NCI-H510A (cell line): ENCODE measurements around the gene NR1D2.

Experiments used
- DNase-seq: peaks from one replicate; lab custom pipeline; 2025; lab: John Stamatoyannopoulos, UW

Gene NR1D2

GRCh38 chr3:23931597-23931996 is 13.5 kb upstream of the NR1D2 start:
- DNase-seq: no peak

GRCh38 chr3:23932571-23932970 is 12.5 kb upstream of the NR1D2 start:
- DNase-seq: no peak

- no peak for DNase-seq
Observed at GRCh38 chr3:23934253-23934652, 10.8 kb upstream of the NR1D2 start.

GRCh38 chr3:23937296-23937695 is 7.8 kb upstream of the NR1D2 start:
- DNase-seq: no peak

- no peak for DNase-seq
Observed at GRCh38 chr3:23938688-23939087, 6.4 kb upstream of the NR1D2 start.

- no peak for DNase-seq
Observed at GRCh38 chr3:23940775-23941174, 4.3 kb upstream of the NR1D2 start.

- DNase-seq: no peak
Observed at GRCh38 chr3:23941440-23941839, 3.6 kb upstream of the NR1D2 start.

- DNase-seq: no peak
Observed at GRCh38 chr3:23942546-23942945, 2.5 kb upstream of the NR1D2 start.

- DNase-seq: no peak
Observed at GRCh38 chr3:23944007-23944783, 891 bp upstream of the NR1D2 start.

GRCh38 chr3:23945663-23945912 is 502 bp downstream of the NR1D2 start:
- DNase-seq: no peak

- peak; percentile 85 for DNase-seq
Observed at GRCh38 chr3:23945913-23946687, 1.0 kb downstream of the NR1D2 start.

GRCh38 chr3:23948761-23949160 is 3.7 kb downstream of the NR1D2 start:
- no peak for DNase-seq

GRCh38 chr3:23949784-23950183 is 4.7 kb downstream of the NR1D2 start:
- no peak for DNase-seq

GRCh38 chr3:23950293-23950692 is 5.2 kb downstream of the NR1D2 start:
- DNase-seq: no peak

- no peak for DNase-seq
Observed at GRCh38 chr3:23952646-23953045, 7.6 kb downstream of the NR1D2 start.

GRCh38 chr3:23953523-23953922 is 8.4 kb downstream of the NR1D2 start:
- DNase-seq: no peak

GRCh38 chr3:23954144-23954543 is 9.1 kb downstream of the NR1D2 start:
- DNase-seq: no peak

- DNase-seq: no peak
Observed at GRCh38 chr3:23956701-23957100, 11.6 kb downstream of the NR1D2 start.

GRCh38 chr3:23959135-23959900 is 14.2 kb downstream of the NR1D2 start:
- DNase-seq: no peak

GRCh38 chr3:23960649-23961048 is 15.6 kb downstream of the NR1D2 start:
- DNase-seq: no peak

- DNase-seq: no peak
Observed at GRCh38 chr3:23961066-23961465, 16.0 kb downstream of the NR1D2 start.

GRCh38 chr3:23961913-23962312 is 16.8 kb downstream of the NR1D2 start:
- no peak for DNase-seq
